Islet of Langerhans (tissue), 1 donor: Measurements from ENCODE around the gene NSG1.

Experiments used
- FAIRE-seq: peaks from one replicate; lab custom pipeline; 2011; peaks lifted over from hg19 to GRCh38; lab: Jason Lieb, UNC

The NSG1 gene

GRCh38 chr4:4396628-4397440 lies 9.9 kb downstream of the NSG1 start:
- no peak for FAIRE-seq

- no peak for FAIRE-seq
Measured at GRCh38 chr4:4397441-4397819, 10.5 kb downstream of the NSG1 start.

GRCh38 chr4:4398430-4398829 lies 11.5 kb downstream of the NSG1 start:
- FAIRE-seq = no peak

- no peak for FAIRE-seq
Measured at GRCh38 chr4:4401036-4401435, 14.1 kb downstream of the NSG1 start.

- FAIRE-seq = no peak
Measured at GRCh38 chr4:4402966-4403365, 16.1 kb downstream of the NSG1 start.

- FAIRE-seq = no peak
Measured at GRCh38 chr4:4405358-4405962, 18.6 kb downstream of the NSG1 start.

- no peak for FAIRE-seq
Measured at GRCh38 chr4:4406455-4407298, 19.8 kb downstream of the NSG1 start.

GRCh38 chr4:4407299-4408131 lies 20.6 kb downstream of the NSG1 start:
- FAIRE-seq = no peak

- FAIRE-seq = no peak
Measured at GRCh38 chr4:4408132-4408523, 21.2 kb downstream of the NSG1 start.

- no peak for FAIRE-seq
Measured at GRCh38 chr4:4408576-4409335, 21.9 kb downstream of the NSG1 start.

- FAIRE-seq = no peak
Measured at GRCh38 chr4:4409416-4410115, 22.7 kb downstream of the NSG1 start.

GRCh38 chr4:4410271-4410670 lies 23.4 kb downstream of the NSG1 start:
- no peak for FAIRE-seq

GRCh38 chr4:4411906-4412305 lies 25.0 kb downstream of the NSG1 start:
- FAIRE-seq = no peak

- FAIRE-seq = no peak
Measured at GRCh38 chr4:4412641-4413372, 25.9 kb downstream of the NSG1 start.

- FAIRE-seq = no peak
Measured at GRCh38 chr4:4413373-4413725, 26.4 kb downstream of the NSG1 start.

- FAIRE-seq = no peak
Measured at GRCh38 chr4:4413806-4414205, 26.9 kb downstream of the NSG1 start.

GRCh38 chr4:4415107-4415805 lies 28.4 kb downstream of the NSG1 start:
- FAIRE-seq = no peak

GRCh38 chr4:4415806-4416805 lies 29.2 kb downstream of the NSG1 start:
- FAIRE-seq = no peak
